ENCODE measurements around the gene FOLR1.
"Not testable (repeated sequence)": the region's sequence is repeated elsewhere in the genome, so short reads cannot be mapped to it uniquely, and the experiment has no call there.

The FOLR1 gene

GRCh38 chr11:72181553-72181958 lies 10.4 kb upstream of the FOLR1 start:
- DNase-seq (ENCODE audit: low read depth), result not testable (repeated sequence)

- DNase-seq (ENCODE audit: low read depth), result no peak
Observed at GRCh38 chr11:72188267-72188666, 3.7 kb upstream of the FOLR1 start.

GRCh38 chr11:72189455-72190250 lies 2.3 kb upstream of the FOLR1 start:
- no peak for DNase-seq (ENCODE audit: low read depth)

- no peak for DNase-seq (ENCODE audit: low read depth)
Observed at GRCh38 chr11:72190631-72191071, 1.3 kb upstream of the FOLR1 start.

GRCh38 chr11:72195518-72196270 lies 3.8 kb downstream of the FOLR1 start:
- no peak for DNase-seq (ENCODE audit: low read depth)

- DNase-seq (ENCODE audit: low read depth), result not testable (repeated sequence)
Observed at GRCh38 chr11:72201445-72201844, 9.5 kb downstream of the FOLR1 start.

GRCh38 chr11:72202571-72202970 lies 10.6 kb downstream of the FOLR1 start:
- DNase-seq (ENCODE audit: low read depth), result no peak

- DNase-seq (ENCODE audit: low read depth), result no peak
Observed at GRCh38 chr11:72203163-72203562, 11.2 kb downstream of the FOLR1 start.

GRCh38 chr11:72204886-72205285 lies 12.9 kb downstream of the FOLR1 start:
- DNase-seq (ENCODE audit: low read depth), result no peak

- not testable (repeated sequence) for DNase-seq (ENCODE audit: low read depth)
Observed at GRCh38 chr11:72206794-72207193, 14.9 kb downstream of the FOLR1 start.

GRCh38 chr11:72208281-72208680 lies 16.3 kb downstream of the FOLR1 start:
- DNase-seq (ENCODE audit: low read depth), result no peak

- no peak for DNase-seq (ENCODE audit: low read depth)
Observed at GRCh38 chr11:72209101-72209500, 17.2 kb downstream of the FOLR1 start.

GRCh38 chr11:72216638-72217037 lies 24.7 kb downstream of the FOLR1 start, which contains the start of gene FOLR2:
FOLR2 (plus strand) TSS chr11:72216794; CDS start chr11:72218585, 1,791 bp downstream.
- DNase-seq (ENCODE audit: low read depth), result no peak

- DNase-seq (ENCODE audit: low read depth), result no peak
Observed at GRCh38 chr11:72217841-72218240, 25.9 kb downstream of the FOLR1 start.

- no peak for DNase-seq (ENCODE audit: low read depth)
Observed at GRCh38 chr11:72218251-72218745, 26.4 kb downstream of the FOLR1 start.

GRCh38 chr11:72220696-72221363 lies 28.9 kb downstream of the FOLR1 start:
- no peak for DNase-seq (ENCODE audit: low read depth)

GRCh38 chr11:72221386-72222075 lies 29.6 kb downstream of the FOLR1 start:
- no peak for DNase-seq (ENCODE audit: low read depth)

GRCh38 chr11:72222106-72222891 lies 30.4 kb downstream of the FOLR1 start:
- DNase-seq (ENCODE audit: low read depth), result no peak

- DNase-seq (ENCODE audit: low read depth), result peak; percentile 90
Observed at GRCh38 chr11:72222907-72223614, 31.1 kb downstream of the FOLR1 start.
